SU-DHL-6 (cell line): Measurements from ENCODE around the gene MARK3.

Experiments
- H2AFZ ChIP-seq: fragments of 200-600 bp; sonication (generic); 2 replicates; pipeline ENCODE4 v1.6.1; 2014; ENCODE audit warnings: low read depth, mild to moderate bottlenecking, moderate library complexity, mixed read lengths, antibody characterized with exemption, low read length; ENCODE audit not compliant: severe bottlenecking
- H3F3A ChIP-seq: fragments of 200-600 bp; shearing (Covaris generic); 2 replicates; pipeline ENCODE4 v1.6.0; 2016; ENCODE audit warnings: antibody characterized with exemption, mild to moderate bottlenecking; ENCODE audit not compliant: insufficient read depth
- H3K27ac ChIP-seq: fragments of 200-600 bp; sonication (generic); 2 replicates; pipeline ENCODE4 v1.5.1; 2016; ENCODE audit warnings: low read depth, mild to moderate bottlenecking, low read length, moderate library complexity, mixed read lengths
- H3K27me3 ChIP-seq: fragments of 200-600 bp; sonication (generic), shearing (Covaris generic); 2 replicates; pipeline ENCODE4 v1.6.0; 2014; ENCODE audit warnings: mild to moderate bottlenecking, low read length
- H3K36me3 ChIP-seq: fragments of 200-600 bp; sonication (generic); 2 replicates; pipeline ENCODE4 v1.6.1; 2014; ENCODE audit warnings: mild to moderate bottlenecking, low read length, mixed read lengths
- H3K4me2 ChIP-seq: fragments of 300-600, 200-600 bp; shearing (Covaris generic), sonication (generic); 2 replicates; pipeline ENCODE4 v1.6.0; 2014; ENCODE audit warnings: low read length, low read depth, mild to moderate bottlenecking; ENCODE audit not compliant: poor library complexity, severe bottlenecking
- H3K4me3 ChIP-seq: fragments of 200-600 bp; sonication (generic); 2 replicates; pipeline ENCODE4 v1.5.1; 2014; ENCODE audit warnings: antibody characterized with exemption, low read length, mild to moderate bottlenecking, mixed read lengths; ENCODE audit not compliant: insufficient read depth, poor library complexity, severe bottlenecking
- H3K79me2 ChIP-seq: fragments of 200-600 bp; sonication (generic); 2 replicates; pipeline ENCODE4 v1.6.1; 2014; ENCODE audit warnings: mild to moderate bottlenecking, low read length, moderate library complexity; ENCODE audit not compliant: insufficient read depth
- H3K9ac ChIP-seq: fragments of 200-600 bp; sonication (generic); 2 replicates; pipeline ENCODE4 v1.7.0; 2014; ENCODE audit warnings: mild to moderate bottlenecking, low read length
- H3K9me2 ChIP-seq: fragments of 200-600 bp; sonication (generic); replicated peaks from 2 replicates; pipeline ENCODE4 v1.6.1; 2014; ENCODE audit warnings: low read length; ENCODE audit not compliant: insufficient read depth
- H3K9me3 ChIP-seq: fragments of 200-600 bp; sonication (generic); 2 replicates; pipeline ENCODE4 v1.6.1; 2014; ENCODE audit warnings: low read length, mixed read lengths; ENCODE audit not compliant: insufficient read depth
- H4K20me1 ChIP-seq: fragments of 200-600 bp; sonication (generic); 2 replicates; pipeline ENCODE4 v1.6.1; 2014; ENCODE audit warnings: low read depth, mild to moderate bottlenecking, antibody characterized with exemption, low read length, moderate library complexity, mixed read lengths
- EZH2phosphoT487 ChIP-seq: fragments of 200-600 bp; sonication (generic), shearing (Covaris generic); conservative IDR thresholded peaks from 2 replicates; pipeline ENCODE4 v1.6.1; 2018; ENCODE audit warnings: mild to moderate bottlenecking, antibody characterized with exemption, low read length, moderate library complexity, mixed read lengths
- TF ChIP-seq, protein P1 (sequence below): fragments of 200-600 bp; sonication (generic); IDR thresholded peaks from one replicate; pipeline ENCODE4 v1.5.1; 2017; ENCODE audit warnings: antibody characterized with exemption, mild to moderate bottlenecking, low read length, moderate library complexity; ENCODE audit not compliant: insufficient read depth, poor library complexity, severe bottlenecking

The MARK3 gene

DNA sequence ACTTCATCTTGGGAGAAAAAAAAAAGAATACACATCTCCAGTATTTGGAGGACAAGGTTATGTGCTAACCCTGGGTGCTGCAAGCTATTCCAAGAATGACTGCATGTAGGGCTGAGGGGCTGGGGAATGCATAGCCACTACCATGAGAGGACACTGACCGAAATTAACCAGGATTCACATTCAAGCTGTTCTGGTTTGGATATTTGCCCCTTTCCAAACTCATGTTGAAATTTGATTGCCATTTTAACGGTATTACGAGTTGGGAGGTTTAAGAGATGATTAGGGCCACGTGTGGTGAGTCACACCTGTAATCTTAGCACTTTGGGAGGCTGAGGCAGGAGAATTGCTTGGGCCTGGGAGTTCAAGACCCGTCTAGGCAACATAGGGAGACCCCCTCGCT lies 18.5 kb upstream of the MARK3 start:
- TF ChIP-seq, protein P1, sequence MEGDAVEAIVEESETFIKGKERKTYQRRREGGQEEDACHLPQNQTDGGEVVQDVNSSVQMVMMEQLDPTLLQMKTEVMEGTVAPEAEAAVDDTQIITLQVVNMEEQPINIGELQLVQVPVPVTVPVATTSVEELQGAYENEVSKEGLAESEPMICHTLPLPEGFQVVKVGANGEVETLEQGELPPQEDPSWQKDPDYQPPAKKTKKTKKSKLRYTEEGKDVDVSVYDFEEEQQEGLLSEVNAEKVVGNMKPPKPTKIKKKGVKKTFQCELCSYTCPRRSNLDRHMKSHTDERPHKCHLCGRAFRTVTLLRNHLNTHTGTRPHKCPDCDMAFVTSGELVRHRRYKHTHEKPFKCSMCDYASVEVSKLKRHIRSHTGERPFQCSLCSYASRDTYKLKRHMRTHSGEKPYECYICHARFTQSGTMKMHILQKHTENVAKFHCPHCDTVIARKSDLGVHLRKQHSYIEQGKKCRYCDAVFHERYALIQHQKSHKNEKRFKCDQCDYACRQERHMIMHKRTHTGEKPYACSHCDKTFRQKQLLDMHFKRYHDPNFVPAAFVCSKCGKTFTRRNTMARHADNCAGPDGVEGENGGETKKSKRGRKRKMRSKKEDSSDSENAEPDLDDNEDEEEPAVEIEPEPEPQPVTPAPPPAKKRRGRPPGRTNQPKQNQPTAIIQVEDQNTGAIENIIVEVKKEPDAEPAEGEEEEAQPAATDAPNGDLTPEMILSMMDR, result no peak
- TF ChIP-seq EZH2phosphoT487, result no peak
- Histone ChIP-seq H3K27me3 (no peaks in the 10 kb centered on the region), H4K20me1 (no peaks in the 10 kb centered on the region), H3K9me3 (peaks cover 8% of the 10 kb centered on the region; the same call in 1 of the 2 replicates), H3K4me2 (no peak overlapping the region), H3F3A (no peaks in the 10 kb centered on the region), H3K4me3 (no peak overlapping the region), H2AFZ (no peak overlapping the region), H3K79me2 (no peaks in the 10 kb centered on the region), H3K9ac (no peak overlapping the region), H3K36me3 (no peaks in the 10 kb centered on the region), H3K9me2 (no peaks in the 10 kb centered on the region), H3K27ac (no peak overlapping the region)

DNA sequence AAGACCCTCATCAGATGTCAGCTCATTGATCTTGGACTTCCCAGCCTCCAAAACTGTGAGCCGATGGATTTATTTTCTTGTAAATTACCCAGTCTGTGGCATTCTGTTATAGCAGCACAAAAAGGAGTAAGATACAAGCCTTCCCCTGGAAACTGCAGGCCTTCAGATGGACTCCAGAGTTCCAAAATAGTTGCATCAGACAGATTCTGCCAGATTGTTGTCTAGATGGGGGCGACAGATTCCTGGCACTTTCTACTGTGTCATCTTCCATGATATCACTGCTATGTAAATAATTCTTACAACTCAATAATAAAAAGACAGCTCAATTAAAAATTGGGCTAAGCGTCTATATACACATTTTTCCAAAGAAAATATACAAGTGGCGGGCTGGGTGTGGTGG lies 17.2 kb upstream of the MARK3 start:
- Histone ChIP-seq H3K4me2 (no peak overlapping the region), H3K9me2 (no peaks in the 10 kb centered on the region), H3K9ac (no peak overlapping the region), H3K79me2 (no peaks in the 10 kb centered on the region), H2AFZ (no peak overlapping the region), H4K20me1 (no peaks in the 10 kb centered on the region), H3K36me3 (no peaks in the 10 kb centered on the region), H3K27ac (no peak overlapping the region), H3K27me3 (no peaks in the 10 kb centered on the region), H3F3A (no peaks in the 10 kb centered on the region), H3K9me3 (peaks cover under 1% of the 10 kb centered on the region; the same call in 1 of the 2 replicates), H3K4me3 (no peak overlapping the region)
- TF ChIP-seq EZH2phosphoT487, result no peak
- TF ChIP-seq, protein P1, result no peak

DNA sequence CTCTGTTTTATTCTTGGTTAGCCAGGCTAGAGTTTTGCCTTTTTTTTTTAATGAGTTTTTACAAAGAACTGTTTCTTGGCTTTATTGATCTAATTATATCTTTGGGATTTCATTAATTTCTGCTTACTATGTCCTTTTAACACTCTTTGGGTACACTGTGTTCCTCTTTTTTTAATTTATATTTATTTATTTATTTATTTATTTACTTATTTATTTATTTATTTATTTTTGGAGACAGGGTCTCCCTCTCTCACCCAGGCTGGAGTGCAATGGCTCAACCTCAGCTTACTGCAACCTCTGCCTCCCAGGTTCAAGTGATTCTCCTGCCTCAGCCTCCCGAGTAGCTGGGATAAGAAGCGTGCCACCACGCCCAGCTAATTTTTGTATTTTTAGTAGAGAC lies 15.1 kb upstream of the MARK3 start:
- Histone ChIP-seq H3F3A (no peaks in the 10 kb centered on the region), H4K20me1 (no peaks in the 10 kb centered on the region), H2AFZ (no peak overlapping the region), H3K4me3 (no peak overlapping the region), H3K9me2 (no peaks in the 10 kb centered on the region), H3K79me2 (no peaks in the 10 kb centered on the region), H3K9ac (no peak overlapping the region), H3K4me2 (no peak overlapping the region), H3K9me3 (no peaks in the 10 kb centered on the region), H3K36me3 (no peaks in the 10 kb centered on the region), H3K27me3 (no peaks in the 10 kb centered on the region), H3K27ac (no peak overlapping the region)
- no peak for TF ChIP-seq EZH2phosphoT487
- TF ChIP-seq, protein P1, result no peak

DNA sequence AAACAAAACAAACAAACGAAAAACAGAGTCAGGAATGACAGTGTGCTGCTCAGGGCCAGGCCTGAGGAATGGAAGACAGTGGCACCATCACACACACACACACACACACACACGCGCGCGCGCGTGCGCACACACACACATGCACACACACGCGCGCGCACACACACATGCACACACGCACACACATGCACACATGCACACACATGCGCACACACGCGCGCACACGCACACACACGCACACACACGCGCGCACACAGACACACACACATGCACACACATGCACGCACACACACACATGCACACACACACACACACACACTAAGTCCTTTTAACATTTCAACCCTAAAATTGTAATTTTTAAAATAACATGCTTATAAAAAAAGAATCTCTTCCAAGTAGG lies 13.2 kb upstream of the MARK3 start:
- H3K9ac ChIP-seq, result no peak overlapping the region
- no peaks in the 10 kb centered on the region for H3F3A ChIP-seq
- no peaks in the 10 kb centered on the region for H3K79me2 ChIP-seq
- H3K27me3 ChIP-seq, result no peaks in the 10 kb centered on the region
- H3K4me2 ChIP-seq, result no peak overlapping the region
- no peaks in the 10 kb centered on the region for H4K20me1 ChIP-seq
- no peaks in the 10 kb centered on the region for H3K36me3 ChIP-seq
- TF ChIP-seq, protein P1, result no peak
- no peak for TF ChIP-seq EZH2phosphoT487
- no peak overlapping the region for H2AFZ ChIP-seq
- H3K9me2 ChIP-seq, result no peaks in the 10 kb centered on the region
- H3K9me3 ChIP-seq, result no peaks in the 10 kb centered on the region
- H3K27ac ChIP-seq, result no peak overlapping the region
- H3K4me3 ChIP-seq, result no peak overlapping the region
